HG03280 (cell line): ENCODE measurements around the gene PELO.
"Not testable (repeated sequence)": the region's sequence is repeated elsewhere in the genome, so short reads cannot be mapped to it uniquely, and the experiment has no call there.

ENCODE experiments used
- ATAC-seq: cut with Tn5 transposase; IDR thresholded peaks from one replicate; pipeline ENCODE4 v1.9.1; 2021; ENCODE audit warnings: mild to moderate bottlenecking, moderate library complexity; ENCODE audit not compliant: unreplicated experiment

Gene PELO, protein sequence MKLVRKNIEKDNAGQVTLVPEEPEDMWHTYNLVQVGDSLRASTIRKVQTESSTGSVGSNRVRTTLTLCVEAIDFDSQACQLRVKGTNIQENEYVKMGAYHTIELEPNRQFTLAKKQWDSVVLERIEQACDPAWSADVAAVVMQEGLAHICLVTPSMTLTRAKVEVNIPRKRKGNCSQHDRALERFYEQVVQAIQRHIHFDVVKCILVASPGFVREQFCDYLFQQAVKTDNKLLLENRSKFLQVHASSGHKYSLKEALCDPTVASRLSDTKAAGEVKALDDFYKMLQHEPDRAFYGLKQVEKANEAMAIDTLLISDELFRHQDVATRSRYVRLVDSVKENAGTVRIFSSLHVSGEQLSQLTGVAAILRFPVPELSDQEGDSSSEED

DNA sequence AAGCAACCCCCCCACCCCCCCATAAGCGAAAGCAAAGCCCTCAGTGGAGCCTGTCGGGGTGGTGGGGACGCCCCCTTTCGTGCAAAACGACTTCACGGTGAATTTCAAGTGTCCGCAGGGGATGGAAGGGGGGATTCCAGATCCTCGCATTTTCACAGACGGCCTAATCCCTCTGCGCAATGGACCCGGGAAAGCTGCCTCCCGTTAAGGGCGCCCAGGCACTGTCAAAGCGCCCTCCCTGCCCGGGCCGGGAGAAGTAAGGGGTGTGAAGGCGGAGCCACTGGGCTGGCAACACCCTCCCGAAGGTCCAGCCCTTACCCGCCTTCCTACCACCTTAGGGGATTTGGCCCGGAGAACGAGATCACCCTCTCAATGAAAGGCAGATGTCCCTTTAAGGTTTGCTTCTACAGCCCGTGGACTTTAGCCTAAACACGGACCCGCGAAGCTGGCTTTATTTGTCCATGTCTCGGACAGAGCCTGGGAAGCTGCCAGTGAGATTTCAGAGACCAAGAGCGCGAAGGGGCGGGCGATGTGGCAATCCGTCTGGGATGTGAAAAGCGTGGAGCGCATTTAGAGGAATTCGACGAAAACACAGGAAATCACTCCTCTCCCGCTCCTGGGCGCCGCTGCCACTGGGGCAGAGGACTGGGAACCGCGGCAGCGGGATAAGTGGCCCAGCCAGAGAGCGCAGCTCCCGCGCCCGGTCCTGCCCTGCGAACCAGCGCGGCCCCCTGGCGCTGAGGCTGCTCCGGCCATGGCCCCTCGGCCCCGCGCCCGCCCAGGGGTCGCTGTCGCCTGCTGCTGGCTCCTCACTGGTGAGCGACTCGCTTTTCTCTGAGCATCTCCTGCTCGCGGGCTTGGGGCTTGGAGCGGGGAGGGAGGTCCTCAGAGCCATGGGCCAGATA lies at the start of gene PELO, which contains the start of gene ITGA1:
TSS of gene PELO (plus strand) at position 317 of the 905 bp plus-strand sequence. CDS start 12,479 bp downstream, outside the sequence.
TSS of gene ITGA1 (plus strand) at position 317 of the 905 bp plus-strand sequence. CDS start at position 755, 438 bp downstream.
- ATAC-seq = peak; percentile 58

DNA sequence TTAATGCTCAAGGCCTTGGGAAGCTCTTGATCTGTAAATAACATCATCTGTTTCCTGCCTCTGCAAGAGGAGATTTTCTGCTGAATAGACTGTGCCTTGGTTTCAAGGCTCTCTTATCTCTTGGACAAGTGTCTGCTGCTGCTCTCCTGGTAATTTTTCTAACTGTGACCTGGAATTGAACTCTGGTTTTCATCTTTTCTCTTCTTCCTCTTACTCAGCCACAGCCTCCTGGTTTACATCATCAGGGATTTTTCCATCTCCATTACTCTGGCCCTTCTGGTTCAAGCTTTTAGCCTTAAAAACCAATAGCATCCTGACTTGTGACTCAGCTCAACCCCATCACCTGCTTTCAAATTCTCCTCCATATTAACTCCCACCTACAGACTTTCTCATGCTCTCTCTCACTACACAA lies 49.6 kb upstream of the PELO start:
- ATAC-seq = no peak

GRCh38 chr5:52740007-52740406 lies 47.7 kb upstream of the PELO start:
- ATAC-seq = no peak

- no peak for ATAC-seq
Observed at GRCh38 chr5:52743012-52743411, 44.7 kb upstream of the PELO start.

DNA sequence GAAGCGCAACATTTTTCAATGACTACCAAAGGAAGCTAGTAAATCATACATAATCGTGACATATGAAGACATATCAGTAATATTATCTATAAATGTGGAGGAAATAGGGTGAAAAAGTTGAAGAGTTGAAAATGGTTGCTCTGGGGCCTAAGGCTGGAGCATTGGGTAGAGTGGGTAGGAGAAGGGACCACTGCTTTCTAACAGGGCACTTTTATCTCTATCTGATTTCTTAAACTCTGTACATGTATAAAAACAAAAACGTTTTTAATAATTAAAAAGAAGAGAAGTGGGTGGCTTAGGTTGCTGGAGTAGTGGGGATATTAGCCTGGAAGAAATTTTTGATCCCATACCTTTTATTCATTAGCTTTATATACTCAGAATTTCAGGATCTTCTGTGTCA lies 44.2 kb upstream of the PELO start:
- no peak for ATAC-seq

GRCh38 chr5:52743970-52744369 lies 43.7 kb upstream of the PELO start:
- no peak for ATAC-seq

DNA sequence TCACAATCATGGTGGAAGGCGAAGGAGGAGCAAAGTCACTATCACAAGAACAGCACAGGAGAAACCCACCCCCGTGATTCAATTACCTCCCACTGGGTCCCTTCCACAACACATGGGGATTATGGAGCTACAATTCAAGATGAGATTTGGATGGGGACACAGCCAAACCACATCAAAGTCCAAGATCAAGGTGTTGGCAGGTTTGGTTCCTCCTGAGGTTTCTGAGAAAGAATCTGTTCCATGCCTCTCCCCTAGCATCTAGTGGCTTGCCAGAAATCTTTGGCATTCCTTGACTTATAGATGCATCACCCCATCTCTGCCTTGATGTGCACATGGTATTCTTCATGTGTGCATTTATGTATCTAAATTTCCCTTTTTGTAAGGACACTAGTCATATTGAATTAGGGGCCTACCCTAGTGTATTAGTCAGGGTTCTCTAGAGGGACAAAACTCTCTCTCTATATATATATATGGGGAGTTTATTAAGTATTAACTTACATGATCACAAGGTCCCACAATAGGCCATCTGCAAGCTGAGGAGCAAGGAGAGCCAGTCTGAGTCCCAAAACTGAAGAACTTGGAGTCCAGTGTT lies 42.8 kb upstream of the PELO start:
- ATAC-seq = not testable (repeated sequence)

GRCh38 chr5:52746539-52746938 lies 41.2 kb upstream of the PELO start:
- no peak for ATAC-seq

DNA sequence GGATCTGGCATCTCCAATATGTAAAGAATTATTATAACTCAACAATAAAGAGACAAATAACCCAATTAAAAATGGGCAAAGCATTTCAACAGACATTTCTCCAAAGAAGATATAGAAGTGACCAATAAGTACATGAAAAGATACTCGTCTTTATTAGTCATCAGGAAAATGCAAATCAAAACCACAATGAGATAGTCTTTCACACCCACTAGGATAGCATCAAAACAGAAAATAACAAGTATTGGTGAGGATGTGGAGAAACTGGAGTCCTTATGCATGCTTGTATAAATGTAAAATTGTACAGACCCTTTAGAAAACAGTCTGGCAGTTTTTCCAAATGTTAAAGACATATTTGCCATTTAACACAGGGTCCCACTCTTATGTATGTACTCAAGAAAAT lies 39.1 kb upstream of the PELO start:
- ATAC-seq = no peak

GRCh38 chr5:52749666-52750065 lies 38.0 kb upstream of the PELO start:
- ATAC-seq = no peak

GRCh38 chr5:52751137-52751536 lies 36.6 kb upstream of the PELO start:
- ATAC-seq = no peak

DNA sequence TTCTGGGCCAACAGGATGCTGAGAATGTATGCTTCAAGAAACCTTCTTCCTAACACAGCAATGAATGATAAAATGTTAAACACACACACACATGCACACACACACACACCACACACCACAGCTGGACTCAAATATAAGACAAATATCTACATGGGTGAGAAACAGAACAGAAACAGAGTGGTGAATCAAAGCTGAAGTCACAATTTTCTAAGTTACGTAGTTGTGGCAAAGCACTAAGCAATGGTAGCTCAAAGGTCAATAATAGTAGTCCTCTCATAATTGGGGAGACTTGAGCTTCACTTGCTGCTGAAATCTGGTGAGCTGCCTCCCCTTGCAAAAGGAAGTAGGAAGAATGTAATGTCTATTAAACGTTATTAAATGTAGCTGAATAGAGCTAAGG lies 33.7 kb upstream of the PELO start:
- ATAC-seq = no peak

- ATAC-seq = no peak
Observed at GRCh38 chr5:52757527-52757926, 30.2 kb upstream of the PELO start.

DNA sequence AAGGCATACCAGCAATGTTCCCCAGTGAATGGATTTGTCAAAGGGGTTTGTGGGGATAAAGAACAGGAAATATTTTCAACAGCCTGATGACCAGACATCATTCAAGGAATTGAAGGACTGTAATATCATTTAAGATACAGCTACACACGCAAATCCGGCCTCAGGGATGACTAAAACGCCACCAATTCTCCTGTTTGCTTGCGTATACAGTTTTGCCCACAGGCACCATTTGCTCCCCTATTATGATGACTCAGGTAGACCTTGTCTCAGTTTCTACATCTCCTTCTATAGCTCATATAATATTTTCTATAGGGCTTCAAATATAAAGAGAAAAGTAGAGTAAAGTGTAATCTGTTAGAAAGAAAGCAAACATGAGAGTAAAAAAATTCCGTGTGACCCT lies 29.7 kb upstream of the PELO start:
- ATAC-seq = no peak

DNA sequence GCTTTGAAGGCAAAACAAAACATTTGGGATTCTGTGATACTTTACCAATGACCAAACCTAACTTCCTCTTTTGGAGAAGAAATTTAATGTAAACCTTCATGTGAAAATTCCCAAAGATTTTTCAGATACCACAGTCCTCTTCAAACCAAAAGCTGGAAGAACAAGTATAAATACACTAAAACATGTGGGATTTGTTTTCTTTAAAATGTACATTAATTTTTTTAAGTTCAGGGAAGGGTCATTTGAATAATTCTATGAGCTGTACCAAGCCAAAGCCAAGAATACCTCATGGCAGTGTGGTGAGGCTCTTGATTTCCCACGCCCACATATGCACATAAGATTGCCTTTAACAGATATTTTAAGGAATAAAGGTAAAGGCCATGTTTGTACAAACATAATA lies 28.4 kb upstream of the PELO start:
- ATAC-seq = no peak

DNA sequence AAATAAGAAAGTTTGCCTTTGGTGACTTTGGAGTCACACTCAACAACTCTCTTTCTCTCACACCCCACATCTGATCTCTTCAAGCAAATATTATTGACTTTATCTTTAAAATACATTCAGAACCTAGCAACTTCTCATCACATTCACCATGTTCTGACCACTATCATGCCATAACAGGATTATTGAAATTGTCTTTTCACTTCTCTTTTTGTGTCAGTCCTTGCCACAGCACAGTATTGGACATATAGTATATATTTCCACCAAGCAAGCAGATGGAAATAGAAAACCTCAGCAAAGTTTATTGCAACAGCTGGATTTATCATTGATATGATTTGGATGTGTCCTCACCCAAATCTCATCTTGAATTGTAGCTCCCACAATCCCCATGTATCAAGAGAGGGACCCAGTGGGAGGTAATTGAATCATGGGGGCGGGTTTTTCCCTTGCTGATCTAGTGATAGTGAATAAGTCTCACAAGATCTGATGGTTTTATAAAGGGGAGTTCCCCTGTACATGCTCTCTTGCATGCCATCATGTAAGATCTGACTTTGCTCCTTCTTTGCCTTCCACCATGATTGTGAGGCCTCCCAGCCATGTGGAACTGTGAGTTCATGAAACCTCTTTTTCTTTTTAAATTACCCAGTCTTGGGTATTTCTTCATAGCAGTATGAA lies 26.9 kb upstream of the PELO start:
- ATAC-seq = no peak

DNA sequence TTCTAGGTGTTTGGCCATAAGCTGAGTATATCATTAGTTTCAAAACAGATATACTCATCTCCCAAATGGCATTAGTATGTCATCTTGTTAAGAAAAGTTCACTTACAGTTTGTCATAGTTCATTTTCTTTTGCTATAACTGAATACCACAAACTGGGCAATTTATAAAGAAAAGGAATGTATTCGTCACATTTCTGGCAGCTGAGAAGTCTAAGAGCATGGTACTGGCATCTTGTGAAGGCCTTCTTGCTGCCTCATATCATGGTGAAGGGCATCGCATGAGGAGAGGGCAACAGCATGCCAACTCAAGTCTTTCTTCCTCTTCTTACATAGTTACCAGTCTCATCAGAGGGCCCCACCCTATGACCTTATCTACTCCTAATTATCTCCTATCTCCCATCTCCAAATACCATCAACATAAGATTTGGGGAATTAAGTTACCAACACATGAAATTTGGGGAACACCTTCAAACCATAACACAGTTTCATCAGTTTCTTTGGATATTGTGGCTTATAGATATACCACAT lies 20.4 kb upstream of the PELO start:
- no peak for ATAC-seq

- no peak for ATAC-seq
Observed at GRCh38 chr5:52767766-52768480, 19.8 kb upstream of the PELO start.

GRCh38 chr5:52769061-52769460 lies 18.7 kb upstream of the PELO start:
- no peak for ATAC-seq
